Vagina (tissue), 2 donors: ENCODE measurements around the gene PSD.

Experiments
- POLR2A ChIP-seq, 2 donors: fragments of 450-650 bp; IDR thresholded peaks; one replicate each; pipeline ENCODE4 v1.6.1; 2017; ENCODE audit warnings: antibody characterized with exemption in 2 of 2, mild to moderate bottlenecking in 2 of 2, moderate library complexity in 2 of 2
- TF ChIP-seq, protein P1 (sequence below), 3 experiments: fragments of 450-650 bp in 2 of 3; fragments of 200-600 bp in 1 of 3; sonication (generic) in 1 of 3; IDR thresholded peaks; one replicate each; pipeline ENCODE4 v1.5.1; 2017 to 2019; ENCODE audit warnings: antibody characterized with exemption in 3 of 3, mild to moderate bottlenecking in 2 of 3, moderate library complexity in 2 of 3

DNA sequence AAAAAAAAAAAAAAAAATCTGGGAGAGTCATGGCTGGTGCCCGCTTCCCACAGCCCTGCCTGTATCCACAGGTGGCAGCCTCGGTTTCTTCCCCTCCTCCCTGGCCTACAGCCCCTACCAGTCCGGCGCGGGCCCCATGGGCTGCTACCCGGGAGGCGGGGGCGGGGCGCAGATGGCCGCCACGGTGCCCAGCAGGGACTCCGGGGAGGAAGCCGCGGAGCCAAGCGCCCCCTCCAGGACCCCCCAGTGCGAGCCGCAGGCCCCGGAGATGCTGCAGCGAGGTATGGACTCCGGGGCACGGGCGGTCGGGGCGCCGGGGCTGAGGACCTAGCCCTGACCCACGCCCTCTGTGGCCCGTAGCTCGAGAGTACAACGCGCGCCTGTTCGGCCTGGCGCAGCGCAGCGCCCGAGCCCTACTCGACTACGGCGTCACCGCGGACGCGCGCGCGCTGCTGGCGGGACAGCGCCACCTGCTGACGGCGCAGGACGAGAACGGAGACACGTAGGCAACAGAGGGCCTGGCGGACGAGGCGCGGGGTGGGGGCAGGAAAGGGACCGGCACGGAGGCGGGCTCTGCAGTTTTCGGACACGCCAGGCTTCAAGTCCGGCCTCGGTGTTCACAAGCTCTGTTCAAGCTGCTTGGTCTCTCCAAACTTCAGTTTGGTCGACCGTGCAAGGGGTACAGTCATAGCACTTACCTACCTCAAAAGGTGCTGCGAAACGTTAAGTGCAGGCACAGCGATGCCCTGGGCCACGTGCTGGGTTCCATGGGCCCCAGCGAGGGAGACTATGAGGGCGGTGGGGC lies 19.2 kb downstream of the PSD start:
- TF ChIP-seq, protein P1, sequence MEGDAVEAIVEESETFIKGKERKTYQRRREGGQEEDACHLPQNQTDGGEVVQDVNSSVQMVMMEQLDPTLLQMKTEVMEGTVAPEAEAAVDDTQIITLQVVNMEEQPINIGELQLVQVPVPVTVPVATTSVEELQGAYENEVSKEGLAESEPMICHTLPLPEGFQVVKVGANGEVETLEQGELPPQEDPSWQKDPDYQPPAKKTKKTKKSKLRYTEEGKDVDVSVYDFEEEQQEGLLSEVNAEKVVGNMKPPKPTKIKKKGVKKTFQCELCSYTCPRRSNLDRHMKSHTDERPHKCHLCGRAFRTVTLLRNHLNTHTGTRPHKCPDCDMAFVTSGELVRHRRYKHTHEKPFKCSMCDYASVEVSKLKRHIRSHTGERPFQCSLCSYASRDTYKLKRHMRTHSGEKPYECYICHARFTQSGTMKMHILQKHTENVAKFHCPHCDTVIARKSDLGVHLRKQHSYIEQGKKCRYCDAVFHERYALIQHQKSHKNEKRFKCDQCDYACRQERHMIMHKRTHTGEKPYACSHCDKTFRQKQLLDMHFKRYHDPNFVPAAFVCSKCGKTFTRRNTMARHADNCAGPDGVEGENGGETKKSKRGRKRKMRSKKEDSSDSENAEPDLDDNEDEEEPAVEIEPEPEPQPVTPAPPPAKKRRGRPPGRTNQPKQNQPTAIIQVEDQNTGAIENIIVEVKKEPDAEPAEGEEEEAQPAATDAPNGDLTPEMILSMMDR (IDR thresholded peaks at IDR 0.05) = peak; percentile 80 to 94 (median 94)
- TF ChIP-seq POLR2A (IDR thresholded peaks at IDR 0.05) = no peak
